GM18498 (cell line): Measurements from ENCODE around the gene SAMHD1.
"Not testable (repeated sequence)": the region's sequence is repeated elsewhere in the genome, so short reads cannot be mapped to it uniquely, and the experiment has no call there.

Source experiments
- ATAC-seq: cut with Tn5 transposase; IDR thresholded peaks from one replicate; pipeline ENCODE4 v1.9.1; 2021; ENCODE audit warnings: mild to moderate bottlenecking, moderate library complexity; ENCODE audit not compliant: unreplicated experiment

Gene SAMHD1

GRCh38 chr20:36917943-36918342, 33.6 kb downstream of the SAMHD1 start:
- ATAC-seq = no peak

DNA sequence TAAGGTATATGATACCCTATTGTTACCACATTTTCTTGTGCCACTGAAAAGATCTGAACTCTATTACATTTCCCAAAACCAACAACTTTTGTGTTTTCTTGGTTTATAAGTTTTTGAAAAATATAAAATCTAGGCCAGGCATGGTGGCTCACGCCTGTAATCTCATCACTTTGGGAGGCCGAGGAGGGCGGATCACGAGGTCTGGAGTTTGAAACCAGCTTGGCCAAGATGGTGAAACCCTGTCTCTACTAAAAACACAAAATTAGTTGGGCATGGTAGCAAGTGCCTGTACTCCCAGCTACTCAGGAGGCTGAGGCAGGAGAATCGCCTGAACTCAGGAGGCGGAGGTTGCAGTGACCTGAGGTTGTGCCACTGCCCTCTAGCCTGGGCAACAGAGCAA, 34.3 kb downstream of the SAMHD1 start:
- no peak for ATAC-seq

DNA sequence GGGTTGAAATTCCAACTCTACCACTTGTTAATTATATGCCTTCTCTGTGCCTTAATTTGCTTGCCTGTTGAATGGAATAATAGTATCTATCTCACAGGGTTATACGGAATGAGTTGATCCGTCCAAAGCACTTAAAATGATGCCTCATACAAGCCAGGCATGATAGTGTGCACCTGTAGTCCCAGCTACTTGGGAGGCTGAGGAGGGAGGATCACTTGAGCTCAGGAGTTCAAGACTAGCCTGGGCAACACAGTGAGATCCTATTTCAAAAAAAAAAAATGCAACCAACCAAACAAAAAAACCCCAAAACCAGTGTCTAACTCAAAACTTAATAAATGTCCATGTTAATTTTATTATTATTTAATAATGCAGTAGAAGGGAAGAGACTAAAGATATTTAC, 35.3 kb downstream of the SAMHD1 start:
- ATAC-seq = no peak

DNA sequence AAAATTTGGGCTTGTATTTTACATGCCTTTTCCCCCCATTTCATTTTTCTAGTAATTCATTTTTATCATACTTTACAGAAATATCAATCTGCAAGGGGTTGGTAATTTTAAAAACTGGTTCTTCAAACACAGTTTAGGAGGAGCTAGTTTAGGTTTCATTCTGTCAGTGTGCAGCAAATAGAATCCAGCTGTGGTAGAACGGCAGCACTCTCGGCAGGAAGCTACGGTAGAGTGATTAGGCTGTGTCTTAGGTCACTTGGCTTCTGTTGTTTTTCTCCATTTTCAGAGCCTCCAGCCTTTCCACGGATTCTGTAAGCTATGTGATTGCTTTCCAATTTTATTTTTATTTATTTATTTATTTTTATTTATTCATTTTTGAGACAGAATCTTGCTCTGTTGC, 42.9 kb downstream of the SAMHD1 start:
- ATAC-seq = no peak

GRCh38 chr20:36906086-36906485, 45.4 kb downstream of the SAMHD1 start:
- not testable (repeated sequence) for ATAC-seq

GRCh38 chr20:36905566-36905965, 45.9 kb downstream of the SAMHD1 start:
- not testable (repeated sequence) for ATAC-seq

DNA sequence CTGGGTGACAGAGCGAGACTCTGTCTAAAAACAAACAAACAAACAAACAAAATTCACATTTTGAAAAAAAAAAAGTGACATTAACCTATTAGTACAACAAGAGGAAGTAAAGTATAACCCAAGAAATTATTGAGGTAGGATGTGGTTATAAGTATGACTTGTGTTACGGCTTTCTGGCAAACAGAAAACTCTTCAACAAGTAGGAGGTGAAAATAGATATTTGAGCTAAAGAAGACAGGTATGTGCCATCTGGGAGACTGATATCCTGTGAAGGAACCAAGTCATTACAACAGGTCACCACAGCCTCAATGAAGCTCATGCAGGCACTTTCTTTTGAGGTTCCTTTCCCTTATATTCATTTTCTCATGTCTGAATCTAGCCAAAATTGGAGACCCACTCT, 46.8 kb downstream of the SAMHD1 start:
- no peak for ATAC-seq

- ATAC-seq = no peak
Observed at GRCh38 chr20:36895036-36895435, 56.5 kb downstream of the SAMHD1 start.

DNA sequence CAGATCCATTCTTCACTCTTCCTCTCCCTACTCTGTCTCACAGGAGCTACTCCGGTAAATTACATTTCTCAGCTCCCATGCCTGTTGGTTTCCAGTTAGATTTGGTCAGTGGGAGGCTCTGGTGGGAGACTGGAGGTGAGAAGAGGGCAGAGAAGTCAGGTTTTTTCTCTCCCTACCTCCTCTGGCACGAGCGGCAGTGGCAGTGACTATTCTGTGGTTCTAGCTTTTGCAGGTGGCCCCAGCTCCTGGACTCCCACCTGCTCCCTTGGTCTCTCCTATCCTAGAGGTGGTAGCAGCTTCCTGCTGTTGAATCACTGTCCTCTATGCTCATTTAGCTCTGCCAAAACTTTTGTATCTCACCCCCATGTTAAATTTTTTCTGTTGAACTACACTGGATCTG, 57.7 kb downstream of the SAMHD1 start:
- no peak for ATAC-seq

- no peak for ATAC-seq
Observed at GRCh38 chr20:36891211-36891610, 60.3 kb downstream of the SAMHD1 start.

GRCh38 chr20:36890586-36890985, 60.9 kb downstream of the SAMHD1 start:
- ATAC-seq = no peak

- ATAC-seq = no peak
Observed at GRCh38 chr20:36888880-36889516, 62.5 kb downstream of the SAMHD1 start.

DNA sequence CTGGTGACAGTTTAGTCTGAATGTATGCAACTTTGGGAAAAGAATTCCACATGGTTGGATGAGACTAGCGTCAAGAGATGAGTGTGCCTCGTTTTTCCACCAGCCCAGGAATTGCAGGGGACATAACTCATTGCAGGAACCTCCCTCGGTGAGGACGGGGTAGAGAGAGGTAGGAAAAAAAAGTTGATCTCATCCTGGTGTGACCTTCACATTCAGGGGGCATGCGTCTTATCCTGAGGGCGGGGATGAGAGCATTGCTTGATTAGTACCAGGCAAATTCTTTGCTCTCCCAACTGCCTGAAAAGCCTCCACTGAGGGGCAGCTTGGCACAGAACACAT, 63.8 kb downstream of the SAMHD1 start:
- ATAC-seq = no peak

GRCh38 chr20:36886859-36887751, 64.4 kb downstream of the SAMHD1 start:
- ATAC-seq = peak; percentile 59

- ATAC-seq = no peak
Observed at GRCh38 chr20:36885356-36885755, 66.2 kb downstream of the SAMHD1 start.

- no peak for ATAC-seq
Observed at GRCh38 chr20:36883977-36884535, 67.5 kb downstream of the SAMHD1 start.

- ATAC-seq = no peak
Observed at GRCh38 chr20:36881888-36882287, 69.6 kb downstream of the SAMHD1 start.

GRCh38 chr20:36881331-36881730, 70.2 kb downstream of the SAMHD1 start:
- ATAC-seq = no peak

GRCh38 chr20:36880741-36881250, 70.7 kb downstream of the SAMHD1 start:
- no peak for ATAC-seq

GRCh38 chr20:36878941-36879340, 72.6 kb downstream of the SAMHD1 start:
- ATAC-seq = no peak

DNA sequence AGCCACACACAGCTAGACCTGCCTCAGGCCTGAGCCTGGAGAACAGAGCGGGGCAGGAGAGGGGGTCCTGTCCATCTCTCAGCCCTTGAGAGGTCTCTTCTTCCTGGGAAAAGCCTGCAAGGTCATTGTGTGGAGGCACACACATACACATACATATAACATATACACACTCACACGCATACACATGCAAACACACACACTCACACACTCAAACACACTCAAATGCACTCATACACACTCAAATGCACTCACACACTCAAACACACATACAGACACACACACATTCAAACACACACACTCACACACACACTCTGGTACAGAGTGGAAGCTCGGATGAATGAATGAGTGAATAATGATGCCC, 75.1 kb downstream of the SAMHD1 start:
- no peak for ATAC-seq
